Endothelial cell of umbilical vein (primary cell): Measurements from ENCODE around the gene DCLK1. TPM values are rescaled to one million over a fixed set of nuclear protein-coding genes. Genes with fewer than 3 reads are reported as not detected.

ENCODE experiments used
- BruUV-seq: library from RNA; stranded (reverse); fragments of 400-500 nt; replicated peaks from 2 replicates; lab custom pipeline; 2021; lab: Mats Ljungman, UMichigan
- CTCF ChIA-PET: fragments of 300-600, 350-600 bp; sonication (Branson Sonifier 250); formaldehyde crosslinking; loops from one replicate; lab custom pipeline; 2021; ENCODE audit warnings: antibody characterized with exemption, inconsistent platforms; lab: Charles Lee
- POLR2A ChIA-PET: fragments of 300-600, 350-600 bp; sonication (Branson Sonifier 250); formaldehyde crosslinking; loops from one replicate; lab custom pipeline; 2021; ENCODE audit warnings: antibody characterized with exemption, inconsistent platforms; lab: Charles Lee
- DNase-seq: peaks from one replicate; pipeline ENCODE4 v3.0.0-alpha.2; 2011; ENCODE audit warnings: low read depth, low spot score
- FAIRE-seq: peaks from 2 replicates; lab custom pipeline; 2011; peaks lifted over from hg19 to GRCh38; lab: Jason Lieb, UNC
- H2AFZ ChIP-seq: 2 replicates; pipeline ENCODE4 v1.6.0; 2012; ENCODE audit warnings: low read depth, low read length, control low read depth, inconsistent platforms
- H3K27ac ChIP-seq: 2 replicates; pipeline ENCODE4 v1.5.1; 2011; ENCODE audit warnings: low read depth, mild to moderate bottlenecking, control low read depth, low read length, moderate library complexity; ENCODE audit not compliant: insufficient read depth
- H3K27me3 ChIP-seq, 2 experiments: 2 replicates each; pipeline versions ENCODE4 v1.6.0 to v1.6.1; 2011; ENCODE audit warnings: low read length in 2 of 2, mixed read lengths in 1 of 2; ENCODE audit not compliant: control insufficient read depth in 2 of 2, insufficient read depth in 2 of 2
- H3K36me3 ChIP-seq, 2 experiments: 2 replicates in 1 of 2; 3 replicates in 1 of 2; pipeline ENCODE4 v1.5.1; 2011; ENCODE audit warnings: low read length in 2 of 2, mild to moderate bottlenecking in 1 of 2, moderate library complexity in 1 of 2; ENCODE audit not compliant: control insufficient read depth in 2 of 2, insufficient read depth in 2 of 2; ENCODE audit errors: extremely low read depth in 1 of 2
- H3K4me1 ChIP-seq: 3 replicates; pipeline ENCODE4 v1.5.1; 2011; ENCODE audit warnings: mild to moderate bottlenecking, low read length; ENCODE audit not compliant: control insufficient read depth, insufficient read depth; ENCODE audit errors: extremely low read depth
- H3K4me2 ChIP-seq: 2 replicates; pipeline ENCODE4 v1.6.1; 2011; ENCODE audit warnings: low read length, control low read depth, mixed read lengths; ENCODE audit not compliant: insufficient read depth
- H3K4me3 ChIP-seq, 3 experiments: fragments of 200-600 bp in 1 of 3; sonication (generic), shearing (Covaris generic) in 1 of 3; replicated peaks in 1 of 3; 2 replicates each; pipeline ENCODE4 v1.5.1; 2011 to 2016; ENCODE audit warnings: control low read depth in 3 of 3, low read length in 3 of 3, mild to moderate bottlenecking in 2 of 3, inconsistent platforms in 1 of 3, low read depth in 1 of 3, moderate library complexity in 1 of 3; ENCODE audit not compliant: insufficient read depth in 1 of 3
- H3K79me2 ChIP-seq: 2 replicates; pipeline ENCODE4 v1.6.0; 2012; ENCODE audit warnings: low read length, inconsistent platforms; ENCODE audit not compliant: control insufficient read depth, insufficient read depth
- H3K9ac ChIP-seq: replicated peaks from 2 replicates; pipeline ENCODE3; 2011; ENCODE audit warnings: low read length, control low read depth; ENCODE audit not compliant: insufficient read depth; ENCODE audit errors: extremely low read depth
- H3K9me1 ChIP-seq: replicated peaks from 3 replicates; pipeline ENCODE4 v1.6.0; 2011; ENCODE audit warnings: mild to moderate bottlenecking, low read length; ENCODE audit not compliant: control insufficient read depth, insufficient read depth; ENCODE audit errors: extremely low read depth
- H3K9me3 ChIP-seq: replicated peaks from 2 replicates; pipeline ENCODE4 v1.5.1; 2012; ENCODE audit warnings: low read length, inconsistent platforms; ENCODE audit not compliant: control insufficient read depth, insufficient read depth
- H4K20me1 ChIP-seq: replicated peaks from 2 replicates; pipeline ENCODE3; 2011; ENCODE audit warnings: mild to moderate bottlenecking, low read length; ENCODE audit not compliant: control insufficient read depth, insufficient read depth; ENCODE audit errors: extremely low read depth
- EZH2 ChIP-seq: IDR thresholded peaks from 2 replicates; pipeline ENCODE4 v1.6.1; 2012; ENCODE audit warnings: borderline replicate concordance, low read depth, mild to moderate bottlenecking, moderate library complexity, low read length, inconsistent platforms; ENCODE audit not compliant: severe bottlenecking
- FOS ChIP-seq: IDR thresholded peaks from 2 replicates; pipeline ENCODE4 v1.6.1; 2011; ENCODE audit warnings: mild to moderate bottlenecking, low read length, moderate library complexity, borderline replicate concordance; ENCODE audit not compliant: insufficient read depth
- GATA2 ChIP-seq: IDR thresholded peaks from 2 replicates; pipeline ENCODE4 v1.7.0; 2011; ENCODE audit warnings: low read depth, mild to moderate bottlenecking, moderate library complexity, mixed read lengths, low read length; ENCODE audit not compliant: insufficient read length, insufficient read depth
- JUN ChIP-seq: IDR thresholded peaks from 2 replicates; pipeline ENCODE4 v1.6.1; 2011; ENCODE audit warnings: borderline replicate concordance, low read depth; ENCODE audit not compliant: insufficient read length, insufficient read depth
- MYC ChIP-seq: IDR thresholded peaks from one replicate; pipeline ENCODE4 v1.6.1; 2011; ENCODE audit warnings: mild to moderate bottlenecking, low read depth, low read length
- POLR2A ChIP-seq: IDR thresholded peaks from 2 replicates; pipeline ENCODE4 v1.6.1; 2012; ENCODE audit warnings: low read depth, mild to moderate bottlenecking, control low read depth, low read length
- POLR2AphosphoS5 ChIP-seq: IDR thresholded peaks from 2 replicates; pipeline ENCODE4 v1.6.1; 2012; ENCODE audit warnings: low read depth, mild to moderate bottlenecking, control low read depth, low read length, moderate library complexity; ENCODE audit not compliant: insufficient read depth
- dilution Hi-C: fragments of 300-500 bp; cut with MboI; formaldehyde crosslinking; loops from one replicate; pipeline ENCODE4 v1.15.0; 2019; ENCODE audit warnings: low sequenced_read_pairs; ENCODE audit not compliant: extremely low pct_ligation_motif_present
- intact Hi-C: fragments of 100-400 bp; cut with micrococcal nuclease; formaldehyde crosslinking; loops from one replicate; pipeline ENCODE4 v1.10.0; 2022
- polyA plus RNA-seq, 4 experiments: library from polyadenylated mRNA; depleted of rRNA in 3 of 4; stranded (reverse) in 3 of 4; unstranded in 1 of 4; fragments of >200 nt; gene quantifications; 2 replicates each; pipeline versions ENCODE4 v1.2.1 to v1.2.3, GENCODE V29; 2011 to 2012; ENCODE audit warnings: missing spikeins in 1 of 4
- total RNA-seq: library from RNA; stranded (reverse); gene quantifications from 2 replicates; pipeline ENCODE4 v1.2.3, GENCODE V29; 2021
- TF ChIP-seq, protein P1 (sequence below): IDR thresholded peaks from 2 replicates; pipeline ENCODE4 v1.6.1; 2011; ENCODE audit not compliant: insufficient read depth, insufficient read length
- TF ChIP-seq, protein P2 (sequence below), 2 donors: IDR thresholded peaks; 1 replicate in 1 of 2; 2 replicates in 1 of 2; pipeline ENCODE4 v1.5.1; 2011; ENCODE audit warnings: low read length in 2 of 2, mild to moderate bottlenecking in 2 of 2, moderate library complexity in 2 of 2, control low read depth in 1 of 2, inconsistent platforms in 1 of 2, low read depth in 1 of 2; ENCODE audit not compliant: insufficient read depth in 1 of 2; ENCODE audit errors: extremely low read depth in 1 of 2

DCLK1 gene
- total and polyA plus RNA-seq, 2 donors (not counting 3 experiments of a cell fraction or from before 2014, with no cell fraction given), result 0.28 to 3.9 TPM

DNA sequence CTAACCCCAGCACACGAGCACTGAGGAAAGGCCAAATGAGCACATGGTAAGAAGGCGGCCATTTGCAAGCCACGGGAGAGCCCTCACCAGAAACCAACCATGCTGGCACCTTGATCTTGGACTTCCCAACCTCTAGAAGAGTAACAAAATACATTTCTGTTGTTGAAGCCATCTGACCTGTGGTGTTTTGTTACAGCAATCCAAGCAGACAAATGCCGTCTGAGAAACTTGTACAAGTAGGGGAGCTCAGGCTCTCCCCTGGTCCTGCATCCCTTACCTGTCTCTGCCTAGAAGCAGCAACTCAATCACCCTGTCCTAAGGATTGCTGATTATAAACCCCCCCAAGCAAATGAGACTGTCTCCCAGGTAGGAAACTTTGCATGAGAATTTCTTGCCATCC lies 399.7 kb downstream of the DCLK1 start:
- H3K27me3 ChIP-seq, result no peaks in the 10 kb centered on the region
- no peaks in the 10 kb centered on the region for H3K4me1 ChIP-seq
- H3K27ac ChIP-seq, result no peak overlapping the region
- no peak overlapping the region for H3K4me3 ChIP-seq
- no TSS peak for BruUV-seq
- CTCF ChIA-PET, result interaction anchor here (1.6 to 3.5 kb wide), 2 partner anchors 9 to 222 kb away, joined by 5 to 18 read pairs; no protein-coding TSS in a partner anchor
- H3K36me3 ChIP-seq, result no peaks in the 10 kb centered on the region
- no peaks in the 10 kb centered on the region for H3K9me1 ChIP-seq
- no peaks in the 10 kb centered on the region for H4K20me1 ChIP-seq
- no peak overlapping the region for H3K9ac ChIP-seq
- DNase-seq (no peak), FAIRE-seq (no peak)
- no peaks in the 10 kb centered on the region for H3K9me3 ChIP-seq
- intact Hi-C loops (no loop called here), dilution Hi-C loops (no loop called here)
- POLR2A ChIA-PET, result no interaction called here
- H2AFZ ChIP-seq, result no peak overlapping the region
- H3K4me2 ChIP-seq, result no peak overlapping the region
- H3K79me2 ChIP-seq, result no peaks in the 10 kb centered on the region
- TF ChIP-seq GATA2, result no peak
- TF ChIP-seq JUN, result no peak

DNA sequence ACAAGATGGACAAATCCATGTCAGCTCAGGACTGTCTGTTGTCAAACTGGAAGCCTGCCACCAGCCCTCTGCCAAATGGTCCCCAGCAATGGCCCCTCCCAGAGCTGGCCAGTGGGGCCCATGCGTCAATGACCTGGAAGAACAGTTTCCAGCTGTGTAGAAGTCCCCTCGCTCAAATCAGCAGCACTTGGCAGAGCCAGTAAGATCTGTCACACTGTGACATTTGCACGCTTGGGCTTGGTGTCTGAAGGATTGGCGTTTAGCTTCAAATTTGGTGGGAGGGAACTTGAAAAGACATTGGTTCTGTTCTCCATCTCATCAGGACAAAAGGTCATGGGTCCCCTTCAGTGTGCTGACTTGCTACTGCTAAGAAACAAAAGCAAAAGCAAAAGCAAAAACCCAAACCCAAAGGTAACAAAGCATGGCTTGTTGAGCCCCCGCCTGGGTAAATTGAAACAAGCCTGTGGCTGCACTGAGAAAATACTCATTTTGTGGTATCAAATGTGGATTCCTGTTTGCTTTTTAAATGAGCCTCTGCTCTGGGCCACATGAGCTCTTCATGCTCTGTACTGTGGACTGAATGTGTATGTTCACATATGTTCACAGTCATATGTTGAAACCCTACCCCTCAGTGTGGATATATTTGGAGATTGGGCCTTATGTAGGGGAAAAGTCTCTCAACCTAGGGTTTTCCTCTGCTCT lies 401.1 kb downstream of the DCLK1 start:
- Histone ChIP-seq H3K4me2 (no peak overlapping the region), H3K4me3 (no peak overlapping the region), H3K9me3 (no peaks in the 10 kb centered on the region), H3K27me3 (no peaks in the 10 kb centered on the region), H3K9me1 (no peaks in the 10 kb centered on the region), H3K4me1 (no peaks in the 10 kb centered on the region), H3K27ac (no peak overlapping the region), H3K36me3 (no peaks in the 10 kb centered on the region), H2AFZ (no peak overlapping the region), H4K20me1 (no peaks in the 10 kb centered on the region), H3K79me2 (no peaks in the 10 kb centered on the region), H3K9ac (no peak overlapping the region)
- intact Hi-C loops (no loop called here), dilution Hi-C loops (no loop called here)
- no peak for TF ChIP-seq JUN
- TF ChIP-seq, protein P1, sequence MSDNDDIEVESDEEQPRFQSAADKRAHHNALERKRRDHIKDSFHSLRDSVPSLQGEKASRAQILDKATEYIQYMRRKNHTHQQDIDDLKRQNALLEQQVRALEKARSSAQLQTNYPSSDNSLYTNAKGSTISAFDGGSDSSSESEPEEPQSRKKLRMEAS, result no peak
- TF ChIP-seq POLR2A, result no peak
- no peak for TF ChIP-seq EZH2
- TF ChIP-seq, protein P2, sequence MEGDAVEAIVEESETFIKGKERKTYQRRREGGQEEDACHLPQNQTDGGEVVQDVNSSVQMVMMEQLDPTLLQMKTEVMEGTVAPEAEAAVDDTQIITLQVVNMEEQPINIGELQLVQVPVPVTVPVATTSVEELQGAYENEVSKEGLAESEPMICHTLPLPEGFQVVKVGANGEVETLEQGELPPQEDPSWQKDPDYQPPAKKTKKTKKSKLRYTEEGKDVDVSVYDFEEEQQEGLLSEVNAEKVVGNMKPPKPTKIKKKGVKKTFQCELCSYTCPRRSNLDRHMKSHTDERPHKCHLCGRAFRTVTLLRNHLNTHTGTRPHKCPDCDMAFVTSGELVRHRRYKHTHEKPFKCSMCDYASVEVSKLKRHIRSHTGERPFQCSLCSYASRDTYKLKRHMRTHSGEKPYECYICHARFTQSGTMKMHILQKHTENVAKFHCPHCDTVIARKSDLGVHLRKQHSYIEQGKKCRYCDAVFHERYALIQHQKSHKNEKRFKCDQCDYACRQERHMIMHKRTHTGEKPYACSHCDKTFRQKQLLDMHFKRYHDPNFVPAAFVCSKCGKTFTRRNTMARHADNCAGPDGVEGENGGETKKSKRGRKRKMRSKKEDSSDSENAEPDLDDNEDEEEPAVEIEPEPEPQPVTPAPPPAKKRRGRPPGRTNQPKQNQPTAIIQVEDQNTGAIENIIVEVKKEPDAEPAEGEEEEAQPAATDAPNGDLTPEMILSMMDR (IDR thresholded peaks at IDR 0.05; ENCODE audit: extremely low read depth in 1 of 2, insufficient read depth in 1 of 2, low read depth in 1 of 2, low read length in 2 of 2), result no peak
- no peak for TF ChIP-seq GATA2
- no peak for TF ChIP-seq POLR2AphosphoS5
- TF ChIP-seq MYC, result no peak
- no peak for TF ChIP-seq FOS
- DNase-seq (no peak), FAIRE-seq (no peak)
- BruUV-seq, result no TSS peak
- CTCF ChIA-PET, result interaction anchor here (1.7 kb wide), 1 partner anchor 89 kb away, joined by 4 read pairs; no protein-coding TSS in a partner anchor
- POLR2A ChIA-PET, result no interaction called here
